Kidney (tissue), 14 donors: ENCODE results near the gene PHF12. TPM values are rescaled to one million over a fixed set of nuclear protein-coding genes. Genes with fewer than 3 reads are reported as not detected.

Source experiments
- DNase-seq, 5 donors: peaks; one replicate each; pipeline ENCODE4 v3.0.0-alpha.2; 2013 to 2020
- FAIRE-seq: peaks from 2 replicates; lab custom pipeline; 2012; peaks lifted over from hg19 to GRCh38; lab: Jason Lieb, UNC
- H3K27ac ChIP-seq, 2 donors: one replicate each; pipeline ENCODE4 v1.7.0; 2013; ENCODE audit warnings: low read depth in 2 of 2, low read length in 2 of 2, inconsistent platforms in 1 of 2
- H3K27me3 ChIP-seq: one replicate; pipeline ENCODE4 v1.7.1; 2013; ENCODE audit warnings: low read length, inconsistent platforms; ENCODE audit not compliant: control insufficient read depth, insufficient read depth
- H3K36me3 ChIP-seq, 3 donors: one replicate each; pipeline versions ENCODE4 v1.7.0 to v1.7.1; 2013; ENCODE audit warnings: low read length in 3 of 3, control low read depth in 1 of 3, inconsistent platforms in 1 of 3; ENCODE audit not compliant: insufficient read depth in 3 of 3, control insufficient read depth in 2 of 3
- H3K4me1 ChIP-seq, 3 donors: one replicate each; pipeline versions ENCODE4 v1.7.0 to v1.7.1; 2013; ENCODE audit warnings: low read length in 3 of 3, inconsistent platforms in 1 of 3, low read depth in 1 of 3; ENCODE audit not compliant: control insufficient read depth in 2 of 3, insufficient read depth in 2 of 3
- H3K4me3 ChIP-seq, 3 donors: one replicate each; pipeline versions ENCODE4 v1.7.0 to v1.8.1; 2013; ENCODE audit warnings: low read length in 3 of 3, control low read depth in 1 of 3, inconsistent platforms in 1 of 3
- H3K9ac ChIP-seq, 3 donors: one replicate each; pipeline versions ENCODE4 v1.7.0 to v1.7.1; 2013; ENCODE audit warnings: low read length in 3 of 3, control low read depth in 1 of 3, inconsistent platforms in 1 of 3
- H3K9me3 ChIP-seq, 3 donors: one replicate each; pipeline versions ENCODE4 v1.7.0 to v1.7.1; 2013; ENCODE audit warnings: low read length in 3 of 3, control low read depth in 1 of 3, inconsistent platforms in 1 of 3; ENCODE audit not compliant: control insufficient read depth in 2 of 3, insufficient read depth in 1 of 3
- CTCF ChIP-seq: IDR thresholded peaks from 3 replicates; pipeline ENCODE4 v1.5.1; 2012; ENCODE audit warnings: mild to moderate bottlenecking, moderate library complexity, borderline replicate concordance; ENCODE audit not compliant: insufficient read depth; ENCODE audit errors: extremely low read depth
- intact Hi-C: fragments of 100-400 bp; cut with DNase I; formaldehyde crosslinking; loops from one replicate; pipeline ENCODE4 v1.11.1; 2022
- polyA plus RNA-seq: library from polyadenylated mRNA; stranded (reverse); fragments of 350-450 nt; fragmentation: Illumina TruSeq; extraction: RNeasy Lipid Tissue Mini Kit (QIAGEN cat#74804); gene quantifications from one replicate; pipeline ENCODE4 v1.2.3, GENCODE V29; 2014; ENCODE audit warnings: low read depth, low replicate concordance; ENCODE audit not compliant: insufficient read depth
- total RNA-seq: library from RNA; stranded (reverse); fragmentation: NEBNext Ultra II Directional; extraction: Animal tissue kit (Norgen Biotek cat#: 25700); gene quantifications from one replicate; pipeline ENCODE4 v1.2.1, GENCODE V29; 2021
- donor health status: control.
- donor health status: control.
- donor health status: control.
- donor health status: control.
- donor health status: control.
- donor health status: DM: yes; HTN: yes; CAD: no.
- donor health status: Normal renal cell carcinoma (clear cell type).

The PHF12 gene
- total and polyA plus RNA-seq, 2 donors from 2014 or later, result 8.8 to 50.4 TPM

GRCh38 chr17:28992625-28993600, 41.6 kb upstream of the PHF12 start:
- Histone ChIP-seq H3K9ac (no peak overlapping the region), H3K4me1 (peaks cover 0 to 17% (median 5%) of the 10 kb centered on the region in 3 donors), H3K9me3 (no peaks in the 10 kb centered on the region), H3K36me3 (no peaks in the 10 kb centered on the region), H3K27me3 (no peaks in the 10 kb centered on the region), H3K27ac (peak overlapping the region in 1 of 2 donors; percentile 55), H3K4me3 (no peak overlapping the region)
- intact Hi-C loops, result no loop called here
- DNase-seq, result no peak
- no peak for TF ChIP-seq CTCF
- FAIRE-seq, result no peak

DNA sequence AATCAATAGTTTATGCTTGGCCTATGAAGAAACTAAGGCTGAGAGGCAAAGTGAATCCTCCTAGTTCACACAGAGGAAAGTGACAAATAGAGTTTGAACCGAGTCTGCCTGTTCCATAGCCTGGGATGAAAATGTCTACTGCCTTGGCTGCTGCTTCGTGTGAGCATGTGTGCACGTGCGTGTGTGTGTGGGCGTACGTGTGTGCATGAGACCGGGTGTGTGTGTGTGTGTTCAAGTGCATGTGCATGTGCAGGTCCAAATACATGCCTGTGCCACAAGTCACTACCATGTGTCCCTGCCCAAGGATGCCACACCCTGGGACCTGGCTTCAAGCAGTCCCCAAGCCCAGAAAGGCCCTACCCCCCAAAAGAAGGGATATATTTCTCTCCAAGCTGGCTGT, 40.9 kb upstream of the PHF12 start:
- Histone ChIP-seq H3K9me3 (no peaks in the 10 kb centered on the region), H3K4me1 (peaks cover 0 to 17% (median 5%) of the 10 kb centered on the region in 3 donors), H3K27me3 (no peaks in the 10 kb centered on the region), H3K36me3 (no peaks in the 10 kb centered on the region), H3K4me3 (no peak overlapping the region), H3K27ac (peak overlapping the region; percentile 9 to 34), H3K9ac (no peak overlapping the region)
- FAIRE-seq, result no peak
- intact Hi-C loops, result no loop called here
- DNase-seq, result no peak
- no peak for TF ChIP-seq CTCF

DNA sequence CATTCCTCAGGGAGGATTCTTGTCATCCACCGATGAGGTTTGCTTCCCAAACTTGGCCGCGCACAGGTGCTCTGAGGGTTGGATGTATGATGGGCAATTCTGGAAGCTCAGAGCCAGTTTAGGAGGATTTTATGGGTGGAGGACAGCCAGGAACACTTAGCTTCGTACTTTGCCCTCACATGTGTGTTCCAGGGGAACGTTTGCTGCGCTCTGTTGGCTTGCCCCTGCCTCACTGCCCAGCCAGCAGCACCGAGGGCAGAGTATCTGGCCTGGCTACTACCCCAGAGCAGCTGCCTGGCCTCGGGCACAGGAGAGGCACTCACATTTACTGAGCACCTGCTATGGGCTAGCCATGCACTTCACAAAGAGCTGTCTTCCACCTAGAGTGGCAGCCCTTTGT, 40.5 kb upstream of the PHF12 start:
- Histone ChIP-seq H3K9me3 (no peaks in the 10 kb centered on the region), H3K27ac (peak overlapping the region in 1 of 2 donors; percentile 34), H3K4me3 (no peak overlapping the region), H3K4me1 (peaks cover 0 to 17% (median 5%) of the 10 kb centered on the region in 3 donors), H3K36me3 (no peaks in the 10 kb centered on the region), H3K9ac (no peak overlapping the region), H3K27me3 (no peaks in the 10 kb centered on the region)
- TF ChIP-seq CTCF, result no peak
- FAIRE-seq (no peak), DNase-seq (no peak)
- intact Hi-C loops, result no loop called here
